ENCODE results near the gene VTI1A. TPM values are rescaled to one million over a fixed set of nuclear protein-coding genes. Genes with fewer than 3 reads are reported as not detected.

VTI1A gene
- total and polyA plus RNA-seq, 2 experiments from 2014 or later, result 26.8 to 31.0 TPM

DNA sequence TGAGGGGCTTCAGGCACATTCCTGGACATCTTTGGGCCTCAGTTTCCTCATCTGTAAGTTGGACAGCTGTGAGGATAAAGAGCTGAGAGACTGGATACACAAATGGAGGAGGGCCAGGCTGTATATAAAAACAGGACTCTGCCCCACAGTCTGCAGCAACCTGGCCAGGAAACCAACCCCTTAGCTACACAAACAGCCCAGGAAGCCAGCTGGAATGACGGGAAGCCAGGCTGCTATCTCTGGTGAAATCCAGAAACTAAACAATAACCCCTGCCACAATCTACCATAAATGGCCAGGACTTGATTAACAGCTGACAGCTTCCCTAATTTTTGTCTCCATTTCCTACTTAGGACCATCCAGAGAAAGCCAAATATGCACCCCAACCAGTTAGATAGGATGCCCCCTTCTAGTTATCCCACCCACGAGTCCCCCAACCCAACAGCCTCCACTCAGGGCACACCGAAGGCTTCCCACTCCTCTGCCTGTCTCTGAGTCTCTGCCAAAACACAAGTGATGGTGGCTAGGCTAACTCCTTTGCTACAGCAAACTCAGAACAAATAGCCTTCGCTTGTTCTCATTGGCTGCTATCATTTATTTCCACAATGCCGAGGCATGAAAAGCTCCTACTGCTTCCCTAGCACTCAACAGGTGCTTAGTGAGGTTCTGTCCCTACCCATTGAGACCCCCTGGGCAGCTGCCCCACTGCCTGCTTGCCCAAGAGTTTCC, 393.1 kb downstream of the VTI1A start:
- TF ChIP-seq NANOG (IDR thresholded peaks at IDR 0.05; ENCODE audit: borderline replicate concordance) (no peak), EZH2 (IDR thresholded peaks at IDR 0.05; ENCODE audit: low read depth, unreplicated experiment) (no peak), JUNB (IDR thresholded peaks at IDR 0.05; ENCODE audit: unreplicated experiment) (no peak), EZH2phosphoT487 (IDR thresholded peaks at IDR 0.05; ENCODE audit: unreplicated experiment) (no peak), STAT1 (IDR thresholded peaks at IDR 0.05; ENCODE audit: unreplicated experiment) (no peak), POLR2AphosphoS5 (IDR thresholded peaks at IDR 0.05; ENCODE audit: low read depth) (no peak), ZNF331 (CRISPR knock-in tag; IDR thresholded peaks at IDR 0.05; ENCODE audit: low read depth) (no peak), CREB1 (CRISPR knock-in tag; IDR thresholded peaks at IDR 0.05; ENCODE audit: low read depth) (no peak)
- TF ChIP-seq, protein P1, sequence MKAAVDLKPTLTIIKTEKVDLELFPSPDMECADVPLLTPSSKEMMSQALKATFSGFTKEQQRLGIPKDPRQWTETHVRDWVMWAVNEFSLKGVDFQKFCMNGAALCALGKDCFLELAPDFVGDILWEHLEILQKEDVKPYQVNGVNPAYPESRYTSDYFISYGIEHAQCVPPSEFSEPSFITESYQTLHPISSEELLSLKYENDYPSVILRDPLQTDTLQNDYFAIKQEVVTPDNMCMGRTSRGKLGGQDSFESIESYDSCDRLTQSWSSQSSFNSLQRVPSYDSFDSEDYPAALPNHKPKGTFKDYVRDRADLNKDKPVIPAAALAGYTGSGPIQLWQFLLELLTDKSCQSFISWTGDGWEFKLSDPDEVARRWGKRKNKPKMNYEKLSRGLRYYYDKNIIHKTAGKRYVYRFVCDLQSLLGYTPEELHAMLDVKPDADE (IDR thresholded peaks at IDR 0.05), result no peak
- TF ChIP-seq, protein P2, sequence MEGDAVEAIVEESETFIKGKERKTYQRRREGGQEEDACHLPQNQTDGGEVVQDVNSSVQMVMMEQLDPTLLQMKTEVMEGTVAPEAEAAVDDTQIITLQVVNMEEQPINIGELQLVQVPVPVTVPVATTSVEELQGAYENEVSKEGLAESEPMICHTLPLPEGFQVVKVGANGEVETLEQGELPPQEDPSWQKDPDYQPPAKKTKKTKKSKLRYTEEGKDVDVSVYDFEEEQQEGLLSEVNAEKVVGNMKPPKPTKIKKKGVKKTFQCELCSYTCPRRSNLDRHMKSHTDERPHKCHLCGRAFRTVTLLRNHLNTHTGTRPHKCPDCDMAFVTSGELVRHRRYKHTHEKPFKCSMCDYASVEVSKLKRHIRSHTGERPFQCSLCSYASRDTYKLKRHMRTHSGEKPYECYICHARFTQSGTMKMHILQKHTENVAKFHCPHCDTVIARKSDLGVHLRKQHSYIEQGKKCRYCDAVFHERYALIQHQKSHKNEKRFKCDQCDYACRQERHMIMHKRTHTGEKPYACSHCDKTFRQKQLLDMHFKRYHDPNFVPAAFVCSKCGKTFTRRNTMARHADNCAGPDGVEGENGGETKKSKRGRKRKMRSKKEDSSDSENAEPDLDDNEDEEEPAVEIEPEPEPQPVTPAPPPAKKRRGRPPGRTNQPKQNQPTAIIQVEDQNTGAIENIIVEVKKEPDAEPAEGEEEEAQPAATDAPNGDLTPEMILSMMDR (conservative IDR thresholded peaks at IDR 0.05; ENCODE audit: low read depth in 2 of 2), result no peak
- TF ChIP-seq, protein P3, sequence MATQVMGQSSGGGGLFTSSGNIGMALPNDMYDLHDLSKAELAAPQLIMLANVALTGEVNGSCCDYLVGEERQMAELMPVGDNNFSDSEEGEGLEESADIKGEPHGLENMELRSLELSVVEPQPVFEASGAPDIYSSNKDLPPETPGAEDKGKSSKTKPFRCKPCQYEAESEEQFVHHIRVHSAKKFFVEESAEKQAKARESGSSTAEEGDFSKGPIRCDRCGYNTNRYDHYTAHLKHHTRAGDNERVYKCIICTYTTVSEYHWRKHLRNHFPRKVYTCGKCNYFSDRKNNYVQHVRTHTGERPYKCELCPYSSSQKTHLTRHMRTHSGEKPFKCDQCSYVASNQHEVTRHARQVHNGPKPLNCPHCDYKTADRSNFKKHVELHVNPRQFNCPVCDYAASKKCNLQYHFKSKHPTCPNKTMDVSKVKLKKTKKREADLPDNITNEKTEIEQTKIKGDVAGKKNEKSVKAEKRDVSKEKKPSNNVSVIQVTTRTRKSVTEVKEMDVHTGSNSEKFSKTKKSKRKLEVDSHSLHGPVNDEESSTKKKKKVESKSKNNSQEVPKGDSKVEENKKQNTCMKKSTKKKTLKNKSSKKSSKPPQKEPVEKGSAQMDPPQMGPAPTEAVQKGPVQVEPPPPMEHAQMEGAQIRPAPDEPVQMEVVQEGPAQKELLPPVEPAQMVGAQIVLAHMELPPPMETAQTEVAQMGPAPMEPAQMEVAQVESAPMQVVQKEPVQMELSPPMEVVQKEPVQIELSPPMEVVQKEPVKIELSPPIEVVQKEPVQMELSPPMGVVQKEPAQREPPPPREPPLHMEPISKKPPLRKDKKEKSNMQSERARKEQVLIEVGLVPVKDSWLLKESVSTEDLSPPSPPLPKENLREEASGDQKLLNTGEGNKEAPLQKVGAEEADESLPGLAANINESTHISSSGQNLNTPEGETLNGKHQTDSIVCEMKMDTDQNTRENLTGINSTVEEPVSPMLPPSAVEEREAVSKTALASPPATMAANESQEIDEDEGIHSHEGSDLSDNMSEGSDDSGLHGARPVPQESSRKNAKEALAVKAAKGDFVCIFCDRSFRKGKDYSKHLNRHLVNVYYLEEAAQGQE (IDR thresholded peaks at IDR 0.05; ENCODE audit: unreplicated experiment), result no peak
- TF ChIP-seq, protein P4, sequence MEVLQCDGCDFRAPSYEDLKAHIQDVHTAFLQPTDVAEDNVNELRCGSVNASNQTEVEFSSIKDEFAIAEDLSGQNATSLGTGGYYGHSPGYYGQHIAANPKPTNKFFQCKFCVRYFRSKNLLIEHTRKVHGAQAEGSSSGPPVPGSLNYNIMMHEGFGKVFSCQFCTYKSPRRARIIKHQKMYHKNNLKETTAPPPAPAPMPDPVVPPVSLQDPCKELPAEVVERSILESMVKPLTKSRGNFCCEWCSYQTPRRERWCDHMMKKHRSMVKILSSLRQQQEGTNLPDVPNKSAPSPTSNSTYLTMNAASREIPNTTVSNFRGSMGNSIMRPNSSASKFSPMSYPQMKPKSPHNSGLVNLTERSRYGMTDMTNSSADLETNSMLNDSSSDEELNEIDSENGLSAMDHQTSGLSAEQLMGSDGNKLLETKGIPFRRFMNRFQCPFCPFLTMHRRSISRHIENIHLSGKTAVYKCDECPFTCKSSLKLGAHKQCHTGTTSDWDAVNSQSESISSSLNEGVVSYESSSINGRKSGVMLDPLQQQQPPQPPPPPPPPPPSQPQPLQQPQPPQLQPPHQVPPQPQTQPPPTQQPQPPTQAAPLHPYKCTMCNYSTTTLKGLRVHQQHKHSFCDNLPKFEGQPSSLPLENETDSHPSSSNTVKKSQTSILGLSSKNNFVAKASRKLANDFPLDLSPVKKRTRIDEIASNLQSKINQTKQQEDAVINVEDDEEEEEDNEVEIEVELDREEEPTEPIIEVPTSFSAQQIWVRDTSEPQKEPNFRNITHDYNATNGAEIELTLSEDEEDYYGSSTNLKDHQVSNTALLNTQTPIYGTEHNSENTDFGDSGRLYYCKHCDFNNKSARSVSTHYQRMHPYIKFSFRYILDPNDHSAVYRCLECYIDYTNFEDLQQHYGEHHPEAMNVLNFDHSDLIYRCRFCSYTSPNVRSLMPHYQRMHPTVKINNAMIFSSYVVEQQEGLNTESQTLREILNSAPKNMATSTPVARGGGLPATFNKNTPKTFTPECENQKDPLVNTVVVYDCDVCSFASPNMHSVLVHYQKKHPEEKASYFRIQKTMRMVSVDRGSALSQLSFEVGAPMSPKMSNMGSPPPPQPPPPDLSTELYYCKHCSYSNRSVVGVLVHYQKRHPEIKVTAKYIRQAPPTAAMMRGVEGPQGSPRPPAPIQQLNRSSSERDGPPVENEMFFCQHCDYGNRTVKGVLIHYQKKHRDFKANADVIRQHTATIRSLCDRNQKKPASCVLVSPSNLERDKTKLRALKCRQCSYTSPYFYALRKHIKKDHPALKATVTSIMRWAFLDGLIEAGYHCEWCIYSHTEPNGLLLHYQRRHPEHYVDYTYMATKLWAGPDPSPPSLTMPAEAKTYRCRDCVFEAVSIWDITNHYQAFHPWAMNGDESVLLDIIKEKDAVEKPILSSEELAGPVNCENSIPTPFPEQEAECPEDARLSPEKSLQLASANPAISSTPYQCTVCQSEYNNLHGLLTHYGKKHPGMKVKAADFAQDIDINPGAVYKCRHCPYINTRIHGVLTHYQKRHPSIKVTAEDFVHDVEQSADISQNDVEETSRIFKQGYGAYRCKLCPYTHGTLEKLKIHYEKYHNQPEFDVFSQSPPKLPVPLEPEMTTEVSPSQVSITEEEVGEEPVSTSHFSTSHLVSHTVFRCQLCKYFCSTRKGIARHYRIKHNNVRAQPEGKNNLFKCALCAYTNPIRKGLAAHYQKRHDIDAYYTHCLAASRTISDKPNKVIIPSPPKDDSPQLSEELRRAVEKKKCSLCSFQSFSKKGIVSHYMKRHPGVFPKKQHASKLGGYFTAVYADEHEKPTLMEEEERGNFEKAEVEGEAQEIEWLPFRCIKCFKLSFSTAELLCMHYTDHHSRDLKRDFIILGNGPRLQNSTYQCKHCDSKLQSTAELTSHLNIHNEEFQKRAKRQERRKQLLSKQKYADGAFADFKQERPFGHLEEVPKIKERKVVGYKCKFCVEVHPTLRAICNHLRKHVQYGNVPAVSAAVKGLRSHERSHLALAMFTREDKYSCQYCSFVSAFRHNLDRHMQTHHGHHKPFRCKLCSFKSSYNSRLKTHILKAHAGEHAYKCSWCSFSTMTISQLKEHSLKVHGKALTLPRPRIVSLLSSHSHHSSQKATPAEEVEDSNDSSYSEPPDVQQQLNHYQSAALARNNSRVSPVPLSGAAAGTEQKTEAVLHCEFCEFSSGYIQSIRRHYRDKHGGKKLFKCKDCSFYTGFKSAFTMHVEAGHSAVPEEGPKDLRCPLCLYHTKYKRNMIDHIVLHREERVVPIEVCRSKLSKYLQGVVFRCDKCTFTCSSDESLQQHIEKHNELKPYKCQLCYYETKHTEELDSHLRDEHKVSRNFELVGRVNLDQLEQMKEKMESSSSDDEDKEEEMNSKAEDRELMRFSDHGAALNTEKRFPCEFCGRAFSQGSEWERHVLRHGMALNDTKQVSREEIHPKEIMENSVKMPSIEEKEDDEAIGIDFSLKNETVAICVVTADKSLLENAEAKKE (CRISPR knock-in tag; IDR thresholded peaks at IDR 0.05), result no peak
- H3K4me3 Mint-ChIP-seq, result no peak overlapping the region
- ATAC-seq (no peak), DNase-seq (ENCODE audit: low spot score) (no peak)
- Histone ChIP-seq H2AFZ (no peak overlapping the region), H3K4me1 (ENCODE audit: insufficient read depth) (peaks cover 19% of the 10 kb centered on the region), H3K4me3 (no peak overlapping the region), H4K20me1 (replicated peaks; ENCODE audit: insufficient read depth) (no peaks in the 10 kb centered on the region), H3F3A (replicated peaks; ENCODE audit: low read depth) (no peaks in the 10 kb centered on the region), H3K9me2 (ENCODE audit: insufficient read depth) (peaks cover 8% of the 10 kb centered on the region; the same call in 1 of the 2 replicates), H3K79me2 (replicated peaks; ENCODE audit: insufficient read depth) (no peaks in the 10 kb centered on the region), H3K27ac (ENCODE audit: low read depth) (no peak overlapping the region), H3K36me3 (ENCODE audit: insufficient read depth) (no peaks in the 10 kb centered on the region), H3K4me2 (no peak overlapping the region), H3K27me3 (ENCODE audit: insufficient read depth) (no peaks in the 10 kb centered on the region; the same call in 1 of the 2 replicates)
- H3K9me3 Mint-ChIP-seq, result peaks cover 10% of the 10 kb centered on the region; the same call in 2 of the 3 replicates
- H3K4me1 Mint-ChIP-seq, result peaks cover 35% of the 10 kb centered on the region
- H3K27me3 Mint-ChIP-seq (ENCODE audit: insufficient read depth, low read depth, poor library complexity), result peaks cover 17% of the 10 kb centered on the region
- peaks cover 4% of the 10 kb centered on the region; the same call in 1 of the 3 replicates for H3K36me3 Mint-ChIP-seq (ENCODE audit: low read depth)
- no peak overlapping the region for H3K27ac Mint-ChIP-seq
